ENCODE data around the gene P2RY4.
"Not testable (repeated sequence)": the region's sequence is repeated elsewhere in the genome, so short reads cannot be mapped to it uniquely, and the experiment has no call there.

The P2RY4 gene

GRCh38 chrX:70243601-70244000, 16.4 kb downstream of the P2RY4 start:
- not testable (repeated sequence) for DNase-seq (ENCODE audit: low read depth)

- no peak for DNase-seq (ENCODE audit: low read depth)
Measured at GRCh38 chrX:70241501-70241900, 18.5 kb downstream of the P2RY4 start.

- no peak for DNase-seq (ENCODE audit: low read depth)
Measured at GRCh38 chrX:70240751-70241150, 19.3 kb downstream of the P2RY4 start.

GRCh38 chrX:70234355-70234754, 25.6 kb downstream of the P2RY4 start, which contains the start of gene AWAT1:
Gene AWAT1 (plus strand): TSS chrX:70234655. CDS start chrX:70234696, 41 bp downstream.
- DNase-seq (ENCODE audit: low read depth) = no peak

GRCh38 chrX:70231666-70232065, 28.3 kb downstream of the P2RY4 start:
- no peak for DNase-seq (ENCODE audit: low read depth)

- DNase-seq (ENCODE audit: low read depth) = no peak
Measured at GRCh38 chrX:70226687-70227086, 33.3 kb downstream of the P2RY4 start.

GRCh38 chrX:70226048-70226447, 34.0 kb downstream of the P2RY4 start:
- no peak for DNase-seq (ENCODE audit: low read depth)

GRCh38 chrX:70219938-70220764, 39.9 kb downstream of the P2RY4 start:
- DNase-seq (ENCODE audit: low read depth) = peak; percentile 44

- not testable (repeated sequence) for DNase-seq (ENCODE audit: low read depth)
Measured at GRCh38 chrX:70209570-70209969, 50.4 kb downstream of the P2RY4 start.

- DNase-seq (ENCODE audit: low read depth) = peak; percentile 12
Measured at GRCh38 chrX:70208479-70208878, 51.5 kb downstream of the P2RY4 start.
